Aorta (tissue), 5 donors: ENCODE data around the gene SLC25A18. TPM values are rescaled to one million over a fixed set of nuclear protein-coding genes. Genes with fewer than 3 reads are reported as not detected.

Experiments used
- ATAC-seq: fragments of 200-7000 bp; cut with Tn5 transposase; one replicate; pipeline ENCODE4 v1.9.1; 2022; ENCODE audit warnings: moderate library complexity; ENCODE audit not compliant: low FRiP score
- DNase-seq, 2 donors: peaks; one replicate each; pipeline ENCODE4 v3.0.0-alpha.2; 2020
- H3K27ac ChIP-seq, 2 donors: one replicate each; pipeline ENCODE4 v1.5.1; 2013; ENCODE audit warnings: low read length in 2 of 2, mild to moderate bottlenecking in 2 of 2, moderate library complexity in 2 of 2, control low read depth in 1 of 2, inconsistent platforms in 1 of 2, low read depth in 1 of 2
- H3K27me3 ChIP-seq, 2 donors: one replicate each; pipeline ENCODE4 v1.6.1; 2013; ENCODE audit warnings: control low read depth in 1 of 2, low read length in 1 of 2, mild to moderate bottlenecking in 1 of 2, moderate library complexity in 1 of 2; ENCODE audit not compliant: insufficient read depth in 2 of 2, control insufficient read depth in 1 of 2
- H3K36me3 ChIP-seq, 2 donors: one replicate each; pipeline ENCODE4 v1.6.1; 2013; ENCODE audit warnings: control low read depth in 1 of 2, low read length in 1 of 2, mild to moderate bottlenecking in 1 of 2; ENCODE audit not compliant: insufficient read depth in 2 of 2, control insufficient read depth in 1 of 2
- H3K4me1 ChIP-seq, 2 donors: one replicate each; pipeline ENCODE4 v1.6.1; 2013; ENCODE audit warnings: low read length in 2 of 2, control low read depth in 1 of 2, mild to moderate bottlenecking in 1 of 2, moderate library complexity in 1 of 2; ENCODE audit not compliant: insufficient read depth in 2 of 2, control insufficient read depth in 1 of 2
- H3K4me3 ChIP-seq, 2 donors: one replicate each; pipeline ENCODE4 v1.5.1; 2013; ENCODE audit warnings: low read length in 2 of 2, control low read depth in 1 of 2, mild to moderate bottlenecking in 1 of 2
- H3K9me3 ChIP-seq: one replicate; pipeline ENCODE4 v1.6.1; 2013; ENCODE audit warnings: mild to moderate bottlenecking, low read length; ENCODE audit not compliant: control insufficient read depth
- WGBS, 2 donors: extraction: QIAGEN DNeasy Blood & Tissue Kit; methylation state at CpG; one replicate each; pipeline ENCODE4 v1.1.7; 2013; 5-methylcytosine and 5-hydroxymethylcytosine counted together
- intact Hi-C, 2 donors: fragments of 100-400 bp; cut with DNase I; formaldehyde crosslinking; loops; one replicate each; pipeline versions ENCODE4 v1.14.2 to v1.15.0; 2022
- polyA plus RNA-seq, 2 donors: library from polyadenylated mRNA; stranded (reverse); fragments of 200-250 nt; gene quantifications; one replicate each; pipeline ENCODE4 v1.2.3, GENCODE V29; 2013
- total RNA-seq, 2 donors: library from RNA; stranded (reverse); fragmentation: NEBNext Ultra II Directional; extraction: Animal tissue kit (Norgen Biotek cat#: 25700); gene quantifications; one replicate each; pipeline ENCODE4 v1.2.1, GENCODE V29; 2021
- donor health status: healthy with polysubstance abuse.
- donor health status: Bipolar disorder and iron deficiency.
- donor health status: DM: no; HTN: no; CAD: no.
- donor health status: DM: no; HTN: no; CAD: no.
- donor health status: DM: yes; HTN: yes; CAD: no.

SLC25A18 gene
- total and polyA plus RNA-seq, 4 donors = 0.18 to 0.52 (median 0.33) TPM; not detected in 1

GRCh38 chr22:17607891-17608521 is 44.7 kb downstream of the SLC25A18 start:
- WGBS, 2 donors = 76 to 85% methylated on average over 4 of the region's 4 CpGs
- DNase-seq (no peak), ATAC-seq (no peak)
- no peak overlapping the region for H3K4me3 ChIP-seq
- no peaks in the 10 kb centered on the region for H3K4me1 ChIP-seq
- intact Hi-C loops = loop anchor here in 1 of 2 donors (10.0 kb wide), 1 partner anchor 63 kb away; no protein-coding TSS in a partner anchor
- H3K27ac ChIP-seq = no peak overlapping the region
- peaks cover 0 to 5% of the 10 kb centered on the region in 2 donors for H3K36me3 ChIP-seq
- H3K27me3 ChIP-seq = no peaks in the 10 kb centered on the region
- H3K9me3 ChIP-seq = no peaks in the 10 kb centered on the region

GRCh38 chr22:17612057-17612456 is 48.8 kb downstream of the SLC25A18 start:
- ATAC-seq (no peak), DNase-seq (no peak)
- Histone ChIP-seq H3K27ac (no peak overlapping the region), H3K36me3 (peaks cover 0 to 5% of the 10 kb centered on the region in 2 donors), H3K4me3 (no peak overlapping the region), H3K9me3 (no peaks in the 10 kb centered on the region), H3K27me3 (no peaks in the 10 kb centered on the region), H3K4me1 (no peaks in the 10 kb centered on the region)
- WGBS, 2 donors = 55 to 60% methylated on average over 3 of the region's 3 CpGs
- intact Hi-C loops = no loop called here

- intact Hi-C loops = no loop called here
- Histone ChIP-seq H3K9me3 (no peaks in the 10 kb centered on the region), H3K36me3 (peaks cover 2 to 4% of the 10 kb centered on the region in 2 donors), H3K4me1 (no peaks in the 10 kb centered on the region), H3K27me3 (no peaks in the 10 kb centered on the region), H3K27ac (no peak overlapping the region), H3K4me3 (no peak overlapping the region)
- ATAC-seq (no peak), DNase-seq (no peak)
- WGBS, 2 donors = 86 to 90% methylated on average over 7 of the region's 7 CpGs
Observed at GRCh38 chr22:17613280-17613679, 50.0 kb downstream of the SLC25A18 start.

- H3K27me3 ChIP-seq = no peaks in the 10 kb centered on the region
- intact Hi-C loops = loop anchor here in 1 of 2 donors (5.0 kb wide), 1 partner anchor 456 kb away; no protein-coding TSS in a partner anchor
- peak overlapping the region; percentile 76 to 94 for H3K27ac ChIP-seq
- no peaks in the 10 kb centered on the region for H3K9me3 ChIP-seq
- H3K4me1 ChIP-seq = no peaks in the 10 kb centered on the region
- WGBS, 2 donors = 11% methylated on average over 24 of the region's 24 CpGs
- H3K36me3 ChIP-seq = no peaks in the 10 kb centered on the region
- H3K4me3 ChIP-seq = peak overlapping the region; percentile 46 to 93
- DNase-seq (no peak), ATAC-seq (peak; percentile 3)
Observed at GRCh38 chr22:17627961-17628405, 64.7 kb downstream of the SLC25A18 start.

GRCh38 chr22:17628406-17629172 is 65.3 kb downstream of the SLC25A18 start, which contains the start of gene ATP6V1E1:
ATP6V1E1 (minus strand) TSS chr22:17628749; CDS start chr22:17628635, 114 bp downstream.
- Histone ChIP-seq H3K9me3 (no peaks in the 10 kb centered on the region), H3K4me1 (no peaks in the 10 kb centered on the region), H3K4me3 (peak within 1 kb of the TSS; percentile 48 to 93), H3K27ac (peak within 1 kb of the TSS; percentile 89 to 94), H3K27me3 (no peaks in the 10 kb centered on the region), H3K36me3 (no peaks in the 10 kb centered on the region)
- 1% methylated on average over 42 to 45 of the region's 45 CpGs for WGBS, 2 donors
- intact Hi-C loops = loop anchor here in 1 of 2 donors (5.0 kb wide), 1 partner anchor 456 kb away; no protein-coding TSS in a partner anchor
- DNase-seq (peak; percentile 98), ATAC-seq (peak; percentile 100)

GRCh38 chr22:17629173-17629489 is 65.8 kb downstream of the SLC25A18 start:
- WGBS, 2 donors = 0% methylated on average over 1 of the region's 1 CpG

GRCh38 chr22:17629641-17630040 is 66.3 kb downstream of the SLC25A18 start:
- no peaks in the 10 kb centered on the region for H3K9me3 ChIP-seq
- DNase-seq (no peak), ATAC-seq (no peak)
- H3K4me3 ChIP-seq = no peak overlapping the region
- intact Hi-C loops = loop anchor here in 1 of 2 donors (5.0 kb wide), 1 partner anchor 457 kb away; no protein-coding TSS in a partner anchor
- H3K36me3 ChIP-seq = no peaks in the 10 kb centered on the region
- H3K4me1 ChIP-seq = no peaks in the 10 kb centered on the region
- H3K27ac ChIP-seq = no peak overlapping the region
- H3K27me3 ChIP-seq = no peaks in the 10 kb centered on the region
- 84 to 92% methylated on average over 7 of the region's 7 CpGs for WGBS, 2 donors

More at GRCh38 chr22:17629173-17629489, 65.8 kb downstream of the SLC25A18 start:
- Histone ChIP-seq H3K9me3 (no peaks in the 10 kb centered on the region), H3K36me3 (no peaks in the 10 kb centered on the region), H3K4me3 (peak overlapping the region; percentile 48 to 60), H3K27ac (peak overlapping the region in 1 of 2 donors; percentile 89), H3K27me3 (no peaks in the 10 kb centered on the region), H3K4me1 (no peaks in the 10 kb centered on the region)
- no peak for DNase-seq
- intact Hi-C loops = loop anchor here in 1 of 2 donors (5.0 kb wide), 1 partner anchor 457 kb away; no protein-coding TSS in a partner anchor
- ATAC-seq = no peak

- no peaks in the 10 kb centered on the region for H3K9me3 ChIP-seq
- intact Hi-C loops = no loop called here
- ATAC-seq (no peak), DNase-seq (no peak)
- 93% methylated on average over 9 of the region's 9 CpGs for WGBS, 2 donors
- no peaks in the 10 kb centered on the region for H3K36me3 ChIP-seq
- no peak overlapping the region for H3K27ac ChIP-seq
- no peaks in the 10 kb centered on the region for H3K4me1 ChIP-seq
- H3K4me3 ChIP-seq = no peak overlapping the region
- no peaks in the 10 kb centered on the region for H3K27me3 ChIP-seq
Observed at GRCh38 chr22:17631076-17631565, 67.8 kb downstream of the SLC25A18 start.
